Endothelial cell of umbilical vein (primary cell): ENCODE measurements around the gene PLEKHJ1. TPM values are rescaled to one million over a fixed set of nuclear protein-coding genes. Genes with fewer than 3 reads are reported as not detected.

Source experiments
- BruUV-seq: library from RNA; stranded (reverse); fragments of 400-500 nt; replicated peaks from 2 replicates; lab custom pipeline; 2021; lab: Mats Ljungman, UMichigan
- CTCF ChIA-PET: fragments of 300-600, 350-600 bp; sonication (Branson Sonifier 250); formaldehyde crosslinking; loops from one replicate; lab custom pipeline; 2021; ENCODE audit warnings: antibody characterized with exemption, inconsistent platforms; lab: Charles Lee
- POLR2A ChIA-PET: fragments of 300-600, 350-600 bp; sonication (Branson Sonifier 250); formaldehyde crosslinking; loops from one replicate; lab custom pipeline; 2021; ENCODE audit warnings: antibody characterized with exemption, inconsistent platforms; lab: Charles Lee
- DNase-seq: peaks from one replicate; pipeline ENCODE4 v3.0.0-alpha.2; 2011; ENCODE audit warnings: low read depth, low spot score
- FAIRE-seq: peaks from 2 replicates; lab custom pipeline; 2011; peaks lifted over from hg19 to GRCh38; lab: Jason Lieb, UNC
- H2AFZ ChIP-seq: 2 replicates; pipeline ENCODE4 v1.6.0; 2012; ENCODE audit warnings: low read depth, low read length, control low read depth, inconsistent platforms
- H3K27ac ChIP-seq: 2 replicates; pipeline ENCODE4 v1.5.1; 2011; ENCODE audit warnings: low read depth, mild to moderate bottlenecking, control low read depth, low read length, moderate library complexity; ENCODE audit not compliant: insufficient read depth
- H3K27me3 ChIP-seq, 2 experiments: 2 replicates each; pipeline versions ENCODE4 v1.6.0 to v1.6.1; 2011; ENCODE audit warnings: low read length in 2 of 2, mixed read lengths in 1 of 2; ENCODE audit not compliant: control insufficient read depth in 2 of 2, insufficient read depth in 2 of 2
- H3K36me3 ChIP-seq, 2 experiments: 2 replicates in 1 of 2; 3 replicates in 1 of 2; pipeline ENCODE4 v1.5.1; 2011; ENCODE audit warnings: low read length in 2 of 2, mild to moderate bottlenecking in 1 of 2, moderate library complexity in 1 of 2; ENCODE audit not compliant: control insufficient read depth in 2 of 2, insufficient read depth in 2 of 2; ENCODE audit errors: extremely low read depth in 1 of 2
- H3K4me1 ChIP-seq: 3 replicates; pipeline ENCODE4 v1.5.1; 2011; ENCODE audit warnings: mild to moderate bottlenecking, low read length; ENCODE audit not compliant: control insufficient read depth, insufficient read depth; ENCODE audit errors: extremely low read depth
- H3K4me2 ChIP-seq: 2 replicates; pipeline ENCODE4 v1.6.1; 2011; ENCODE audit warnings: low read length, control low read depth, mixed read lengths; ENCODE audit not compliant: insufficient read depth
- H3K4me3 ChIP-seq, 3 experiments: fragments of 200-600 bp in 1 of 3; sonication (generic), shearing (Covaris generic) in 1 of 3; replicated peaks in 1 of 3; 2 replicates each; pipeline ENCODE4 v1.5.1; 2011 to 2016; ENCODE audit warnings: control low read depth in 3 of 3, low read length in 3 of 3, mild to moderate bottlenecking in 2 of 3, inconsistent platforms in 1 of 3, low read depth in 1 of 3, moderate library complexity in 1 of 3; ENCODE audit not compliant: insufficient read depth in 1 of 3
- H3K79me2 ChIP-seq: 2 replicates; pipeline ENCODE4 v1.6.0; 2012; ENCODE audit warnings: low read length, inconsistent platforms; ENCODE audit not compliant: control insufficient read depth, insufficient read depth
- H3K9ac ChIP-seq: replicated peaks from 2 replicates; pipeline ENCODE3; 2011; ENCODE audit warnings: low read length, control low read depth; ENCODE audit not compliant: insufficient read depth; ENCODE audit errors: extremely low read depth
- H3K9me1 ChIP-seq: replicated peaks from 3 replicates; pipeline ENCODE4 v1.6.0; 2011; ENCODE audit warnings: mild to moderate bottlenecking, low read length; ENCODE audit not compliant: control insufficient read depth, insufficient read depth; ENCODE audit errors: extremely low read depth
- H3K9me3 ChIP-seq: replicated peaks from 2 replicates; pipeline ENCODE4 v1.5.1; 2012; ENCODE audit warnings: low read length, inconsistent platforms; ENCODE audit not compliant: control insufficient read depth, insufficient read depth
- H4K20me1 ChIP-seq: replicated peaks from 2 replicates; pipeline ENCODE3; 2011; ENCODE audit warnings: mild to moderate bottlenecking, low read length; ENCODE audit not compliant: control insufficient read depth, insufficient read depth; ENCODE audit errors: extremely low read depth
- JUN ChIP-seq: IDR thresholded peaks from 2 replicates; pipeline ENCODE4 v1.6.1; 2011; ENCODE audit warnings: borderline replicate concordance, low read depth; ENCODE audit not compliant: insufficient read length, insufficient read depth
- POLR2AphosphoS5 ChIP-seq: IDR thresholded peaks from 2 replicates; pipeline ENCODE4 v1.6.1; 2012; ENCODE audit warnings: low read depth, mild to moderate bottlenecking, control low read depth, low read length, moderate library complexity; ENCODE audit not compliant: insufficient read depth
- dilution Hi-C: fragments of 300-500 bp; cut with MboI; formaldehyde crosslinking; loops from one replicate; pipeline ENCODE4 v1.15.0; 2019; ENCODE audit warnings: low sequenced_read_pairs; ENCODE audit not compliant: extremely low pct_ligation_motif_present
- intact Hi-C: fragments of 100-400 bp; cut with micrococcal nuclease; formaldehyde crosslinking; loops from one replicate; pipeline ENCODE4 v1.10.0; 2022
- polyA plus RNA-seq, 4 experiments: library from polyadenylated mRNA; depleted of rRNA in 3 of 4; stranded (reverse) in 3 of 4; unstranded in 1 of 4; fragments of >200 nt; gene quantifications; 2 replicates each; pipeline versions ENCODE4 v1.2.1 to v1.2.3, GENCODE V29; 2011 to 2012; ENCODE audit warnings: missing spikeins in 1 of 4
- total RNA-seq: library from RNA; stranded (reverse); gene quantifications from 2 replicates; pipeline ENCODE4 v1.2.3, GENCODE V29; 2021
- TF ChIP-seq, protein P1 (sequence below), 2 donors: IDR thresholded peaks; 1 replicate in 1 of 2; 2 replicates in 1 of 2; pipeline ENCODE4 v1.5.1; 2011; ENCODE audit warnings: low read length in 2 of 2, mild to moderate bottlenecking in 2 of 2, moderate library complexity in 2 of 2, control low read depth in 1 of 2, inconsistent platforms in 1 of 2, low read depth in 1 of 2; ENCODE audit not compliant: insufficient read depth in 1 of 2; ENCODE audit errors: extremely low read depth in 1 of 2

The PLEKHJ1 gene
- total and polyA plus RNA-seq, 2 donors (not counting 3 experiments of a cell fraction or from before 2014, with no cell fraction given) = 82.4 to 115 TPM

DNA sequence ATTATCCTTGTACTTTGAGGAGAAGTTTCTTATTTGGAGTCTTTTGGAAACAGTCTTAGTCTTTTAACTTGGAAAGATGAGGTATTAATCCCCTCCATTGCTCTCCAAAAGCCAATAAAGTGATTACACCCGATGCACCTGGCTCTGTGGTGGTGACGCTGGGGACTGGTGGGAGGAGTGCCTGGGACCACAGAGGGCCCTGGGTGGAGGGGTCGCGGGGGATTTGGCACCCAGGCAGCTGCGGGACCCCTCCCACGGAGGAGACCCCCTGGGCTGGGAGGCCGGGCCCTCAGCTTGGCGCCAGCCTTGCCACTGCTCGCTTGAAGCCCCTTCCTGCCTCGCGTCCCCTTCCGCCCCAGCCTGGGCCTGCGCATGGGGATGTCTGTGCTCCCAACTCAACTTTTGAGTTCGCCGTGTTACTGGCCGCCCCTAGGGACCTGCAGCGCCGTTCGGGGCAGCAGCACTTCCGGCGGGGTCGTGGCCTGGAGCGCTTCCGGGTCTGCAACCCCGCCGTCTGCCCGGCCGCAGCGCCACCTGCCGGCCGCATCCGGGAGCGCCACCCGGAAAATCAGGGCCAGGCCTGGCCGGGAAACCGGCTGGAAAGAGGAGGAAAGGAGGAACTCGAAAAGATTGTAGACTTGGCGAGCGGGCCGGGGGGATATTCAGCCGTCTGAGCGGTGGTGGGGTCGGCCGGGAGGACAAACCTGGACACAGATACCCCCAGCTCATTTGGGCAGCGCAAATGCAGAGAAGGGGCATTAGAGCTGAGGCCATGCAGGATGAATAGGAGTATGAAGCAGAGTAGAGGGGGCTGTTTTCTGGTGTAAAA is 37.4 kb upstream of the PLEKHJ1 start:
- peak; percentile 4 for FAIRE-seq
- no peaks in the 10 kb centered on the region for H3K9me3 ChIP-seq
- H3K4me2 ChIP-seq = peak overlapping the region; percentile 53
- ChIA-PET POLR2A (no interaction called here), CTCF (interaction anchor here (1.1 to 3.2 kb wide), 8 partner anchors 14 to 329 kb away, joined by 3 to 13 read pairs (median 6); partner anchors contain the start of gene PLEKHJ1)
- peaks cover 30% of the 10 kb centered on the region for H3K4me1 ChIP-seq
- H3K4me3 ChIP-seq = no peak overlapping the region
- peak overlapping the region; percentile 19 for H3K9ac ChIP-seq
- H4K20me1 ChIP-seq = no peaks in the 10 kb centered on the region
- H2AFZ ChIP-seq = no peak overlapping the region
- H3K79me2 ChIP-seq = peaks cover 47% of the 10 kb centered on the region
- no peaks in the 10 kb centered on the region for H3K9me1 ChIP-seq
- peaks cover 2 to 18% of the 10 kb centered on the region in 2 experiments for H3K36me3 ChIP-seq
- H3K27me3 ChIP-seq = no peaks in the 10 kb centered on the region
- dilution Hi-C loops = no loop called here
- peak; percentile 51 for DNase-seq
- BruUV-seq = no TSS peak
- intact Hi-C loops = loop anchor here (1.0 to 5.0 kb wide), 4 partner anchors 37 to 339 kb away; partner anchors contain the start of genes AP3D1, PLEKHJ1 and SF3A2
- peak overlapping the region; percentile 34 for H3K27ac ChIP-seq
- TF ChIP-seq POLR2AphosphoS5 = peak; percentile 86
- TF ChIP-seq JUN = no peak
- TF ChIP-seq, protein P1, sequence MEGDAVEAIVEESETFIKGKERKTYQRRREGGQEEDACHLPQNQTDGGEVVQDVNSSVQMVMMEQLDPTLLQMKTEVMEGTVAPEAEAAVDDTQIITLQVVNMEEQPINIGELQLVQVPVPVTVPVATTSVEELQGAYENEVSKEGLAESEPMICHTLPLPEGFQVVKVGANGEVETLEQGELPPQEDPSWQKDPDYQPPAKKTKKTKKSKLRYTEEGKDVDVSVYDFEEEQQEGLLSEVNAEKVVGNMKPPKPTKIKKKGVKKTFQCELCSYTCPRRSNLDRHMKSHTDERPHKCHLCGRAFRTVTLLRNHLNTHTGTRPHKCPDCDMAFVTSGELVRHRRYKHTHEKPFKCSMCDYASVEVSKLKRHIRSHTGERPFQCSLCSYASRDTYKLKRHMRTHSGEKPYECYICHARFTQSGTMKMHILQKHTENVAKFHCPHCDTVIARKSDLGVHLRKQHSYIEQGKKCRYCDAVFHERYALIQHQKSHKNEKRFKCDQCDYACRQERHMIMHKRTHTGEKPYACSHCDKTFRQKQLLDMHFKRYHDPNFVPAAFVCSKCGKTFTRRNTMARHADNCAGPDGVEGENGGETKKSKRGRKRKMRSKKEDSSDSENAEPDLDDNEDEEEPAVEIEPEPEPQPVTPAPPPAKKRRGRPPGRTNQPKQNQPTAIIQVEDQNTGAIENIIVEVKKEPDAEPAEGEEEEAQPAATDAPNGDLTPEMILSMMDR (IDR thresholded peaks at IDR 0.05; ENCODE audit: extremely low read depth in 1 of 2, insufficient read depth in 1 of 2, low read depth in 1 of 2, low read length in 2 of 2) = peak; percentile 86 to 97
